GM18951 (cell line): ENCODE measurements around the gene CDH23.

Source experiments
- POLR2A ChIP-seq: IDR thresholded peaks from 4 replicates; pipeline ENCODE4 v1.6.1; 2011; ENCODE audit warnings: mild to moderate bottlenecking; ENCODE audit not compliant: insufficient read length, insufficient read depth; ENCODE audit errors: extremely low read depth
- in situ Hi-C: fragments of 300-500 bp; cut with MboI; formaldehyde crosslinking; loops from one replicate; pipeline ENCODE4 v1.12.0; 2022; ENCODE audit warnings: low sequenced_read_pairs, mixed read lengths, inconsistent platforms; ENCODE audit not compliant: unreplicated experiment

CDH23 gene

GRCh38 chr10:71467161-71467560 lies 70.4 kb downstream of the CDH23 start:
- TF ChIP-seq POLR2A, result no peak
- in situ Hi-C loops, result no loop called here

GRCh38 chr10:71467569-71468362 lies 71.0 kb downstream of the CDH23 start:
- in situ Hi-C loops, result no loop called here
- no peak for TF ChIP-seq POLR2A

- TF ChIP-seq POLR2A, result no peak
- in situ Hi-C loops, result no loop called here
These were observed 71.8 kb downstream of the CDH23 start for GRCh38 chr10:71468363-71469094.

- in situ Hi-C loops, result no loop called here
- no peak for TF ChIP-seq POLR2A
These were observed 74.3 kb downstream of the CDH23 start for GRCh38 chr10:71471006-71471405.

GRCh38 chr10:71471957-71472365 lies 75.2 kb downstream of the CDH23 start:
- TF ChIP-seq POLR2A, result no peak
- in situ Hi-C loops, result no loop called here

GRCh38 chr10:71472466-71472865 lies 75.7 kb downstream of the CDH23 start:
- TF ChIP-seq POLR2A, result no peak
- in situ Hi-C loops, result no loop called here

- no peak for TF ChIP-seq POLR2A
These were observed 76.2 kb downstream of the CDH23 start for GRCh38 chr10:71472912-71473311.

GRCh38 chr10:71473671-71474599 lies 77.2 kb downstream of the CDH23 start:
- in situ Hi-C loops, result no loop called here
- TF ChIP-seq POLR2A, result no peak

More at GRCh38 chr10:71472912-71473311, 76.2 kb downstream of the CDH23 start:
- in situ Hi-C loops, result no loop called here

GRCh38 chr10:71474702-71475242 lies 78.1 kb downstream of the CDH23 start:
- in situ Hi-C loops, result no loop called here
- TF ChIP-seq POLR2A, result no peak

- no peak for TF ChIP-seq POLR2A
- in situ Hi-C loops, result no loop called here
These were observed 78.6 kb downstream of the CDH23 start for GRCh38 chr10:71475243-71475871.

GRCh38 chr10:71476228-71477011 lies 79.7 kb downstream of the CDH23 start:
- in situ Hi-C loops, result no loop called here
- TF ChIP-seq POLR2A, result no peak

GRCh38 chr10:71478173-71478572 lies 81.5 kb downstream of the CDH23 start:
- in situ Hi-C loops, result no loop called here
- no peak for TF ChIP-seq POLR2A

- in situ Hi-C loops, result no loop called here
- no peak for TF ChIP-seq POLR2A
These were observed 82.2 kb downstream of the CDH23 start for GRCh38 chr10:71478813-71479365.
